ENCODE results near the gene ERCC6.

ERCC6 gene

GRCh38 chr10:49508654-49509053 lies 30.3 kb downstream of the ERCC6 start:
- DNase-seq = no peak

GRCh38 chr10:49508249-49508648 lies 30.7 kb downstream of the ERCC6 start:
- no peak for DNase-seq

GRCh38 chr10:49505589-49505988 lies 33.3 kb downstream of the ERCC6 start:
- no peak for DNase-seq

- no peak for DNase-seq
Measured at GRCh38 chr10:49505076-49505475, 33.8 kb downstream of the ERCC6 start.

- no peak for DNase-seq
Measured at GRCh38 chr10:49504528-49504927, 34.4 kb downstream of the ERCC6 start.

- no peak for DNase-seq
Measured at GRCh38 chr10:49502358-49502757, 36.6 kb downstream of the ERCC6 start.

- DNase-seq = no peak
Measured at GRCh38 chr10:49500412-49500811, 38.5 kb downstream of the ERCC6 start.

GRCh38 chr10:49499305-49499851 lies 39.5 kb downstream of the ERCC6 start:
- no peak for DNase-seq

- DNase-seq = no peak
Measured at GRCh38 chr10:49498425-49498824, 40.5 kb downstream of the ERCC6 start.

- DNase-seq = no peak
Measured at GRCh38 chr10:49497358-49497757, 41.6 kb downstream of the ERCC6 start.

- DNase-seq = no peak
Measured at GRCh38 chr10:49488056-49488717, 50.7 kb downstream of the ERCC6 start.

GRCh38 chr10:49486738-49487137 lies 52.2 kb downstream of the ERCC6 start:
- no peak for DNase-seq

GRCh38 chr10:49486009-49486408 lies 52.9 kb downstream of the ERCC6 start:
- DNase-seq = no peak

GRCh38 chr10:49484486-49485235 lies 54.3 kb downstream of the ERCC6 start:
- DNase-seq = no peak

- DNase-seq = no peak
Measured at GRCh38 chr10:49478819-49479218, 60.1 kb downstream of the ERCC6 start.

- DNase-seq = no peak
Measured at GRCh38 chr10:49474901-49475300, 64.0 kb downstream of the ERCC6 start.

GRCh38 chr10:49471532-49471931 lies 67.4 kb downstream of the ERCC6 start:
- DNase-seq = no peak

GRCh38 chr10:49465736-49466135 lies 73.2 kb downstream of the ERCC6 start:
- DNase-seq = no peak

Measured in T1000 (cell line).